ENCODE data around the gene CCDC3. TPM values are rescaled to one million over a fixed set of nuclear protein-coding genes. Genes with fewer than 3 reads are reported as not detected.

The CCDC3 gene
- 0.28 and 2.2 TPM in 2 replicates for total RNA-seq

DNA sequence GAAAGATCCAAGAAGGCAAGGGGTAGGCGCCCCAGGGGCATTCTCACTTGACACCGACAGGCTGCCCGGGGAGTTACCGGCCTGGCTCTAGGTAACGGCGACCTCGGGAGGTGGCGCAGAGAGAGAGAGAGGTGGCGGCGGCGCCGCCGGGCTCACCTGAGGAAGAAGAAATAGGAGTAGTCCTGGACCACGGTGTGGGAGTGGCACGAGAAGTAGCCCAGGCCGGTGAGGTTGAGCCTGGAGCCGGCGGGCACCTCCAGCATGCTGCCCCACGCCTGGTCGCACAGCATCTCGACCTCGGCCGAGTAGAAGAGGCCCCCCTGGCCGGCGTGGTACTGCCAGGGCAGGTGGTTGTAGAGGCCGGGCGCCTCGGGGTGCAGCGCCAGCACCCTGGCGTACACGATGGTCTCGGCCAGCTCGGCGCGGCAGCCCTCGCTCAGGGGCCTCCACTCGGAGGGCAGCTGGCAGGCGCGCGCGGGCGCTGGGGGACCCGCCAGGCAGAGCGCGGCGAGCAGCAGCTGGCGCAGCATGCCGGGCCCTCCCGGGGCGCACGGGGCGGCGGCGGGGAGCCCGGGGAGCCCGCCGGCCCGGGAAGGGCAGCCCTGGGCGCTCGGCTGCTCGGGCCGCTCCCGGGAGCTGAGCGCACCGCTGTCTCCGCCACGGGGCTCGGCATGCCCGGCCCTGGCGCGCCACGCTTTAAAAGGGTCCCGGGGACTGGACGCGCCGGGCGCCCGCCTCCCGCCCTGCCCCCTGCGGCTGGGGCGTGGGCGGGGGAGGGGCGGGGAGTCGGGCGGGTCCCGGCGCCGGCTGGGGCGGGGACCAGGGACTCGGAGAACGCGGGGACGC lies at the start of gene CCDC3:
CCDC3 (minus strand) TSS at position 673 of the 846 bp plus-strand sequence; CDS start at position 530, 143 bp downstream.

Other genes starting within 250 kb of the CCDC3 start
- 54.1 and 97.1 TPM in 2 replicates for gene OPTN, start 98.5 kb upstream of the CCDC3 start, total RNA-seq
- gene MCM10, start 159.8 kb upstream of the CCDC3 start, total RNA-seq, result 5.1 and 14.1 TPM in 2 replicates
- gene UCMA, start 232.7 kb upstream of the CCDC3 start, total RNA-seq, result not detected in 2 replicates

Data from endothelial cell of coronary artery (primary cell).